Epithelial cell of proximal tubule (primary cell): ENCODE measurements around the gene MED13L. TPM values are rescaled to one million over a fixed set of nuclear protein-coding genes. Genes with fewer than 3 reads are reported as not detected.

Experiments used
- DNase-seq: peaks from one replicate; pipeline ENCODE4 v3.0.0-alpha.2; 2011; ENCODE audit warnings: low read depth
- H3K4me3 ChIP-seq: 2 replicates; pipeline ENCODE4 v1.5.1; 2011; ENCODE audit warnings: low read depth, mild to moderate bottlenecking, low read length
- CTCF ChIP-seq: conservative IDR thresholded peaks from 2 replicates; pipeline ENCODE4 v1.5.1; 2012; ENCODE audit warnings: low read depth, mild to moderate bottlenecking, low read length
- total RNA-seq: library from RNA; depleted of rRNA; stranded (reverse); fragments of >200 nt; gene quantifications from 2 replicates; pipeline ENCODE4 v1.2.3, GENCODE V29; 2015

The MED13L gene
- total RNA-seq, 1 donor from 2014 or later = 37.9 TPM

- no peak for DNase-seq
- TF ChIP-seq CTCF = no peak
- H3K4me3 ChIP-seq = no peak overlapping the region
Observed at GRCh38 chr12:116265351-116266147, 11.9 kb downstream of the MED13L start.

- H3K4me3 ChIP-seq = no peak overlapping the region
- no peak for DNase-seq
- TF ChIP-seq CTCF = no peak
Observed at GRCh38 chr12:116264525-116265070, 12.9 kb downstream of the MED13L start.

GRCh38 chr12:116263844-116264243, 13.6 kb downstream of the MED13L start:
- H3K4me3 ChIP-seq = no peak overlapping the region
- no peak for DNase-seq
- no peak for TF ChIP-seq CTCF

- no peak for TF ChIP-seq CTCF
- DNase-seq = no peak
- no peak overlapping the region for H3K4me3 ChIP-seq
Observed at GRCh38 chr12:116263431-116263830, 14.1 kb downstream of the MED13L start.

- H3K4me3 ChIP-seq = no peak overlapping the region
- TF ChIP-seq CTCF = no peak
- DNase-seq = no peak
Observed at GRCh38 chr12:116262741-116263140, 14.8 kb downstream of the MED13L start.

- H3K4me3 ChIP-seq = no peak overlapping the region
- no peak for DNase-seq
- TF ChIP-seq CTCF = no peak
Observed at GRCh38 chr12:116261525-116262100, 15.9 kb downstream of the MED13L start.
